OCI-LY1 (cell line): Measurements from ENCODE around the gene KLHL2.
"Not testable (repeated sequence)": the region's sequence is repeated elsewhere in the genome, so short reads cannot be mapped to it uniquely, and the experiment has no call there.

ENCODE experiments used
- EZH2 ChIP-seq: fragments of 200-600 bp; sonication (generic), shearing (Covaris generic); IDR thresholded peaks from 2 replicates; pipeline ENCODE4 v1.8.0; 2017; ENCODE audit warnings: borderline replicate concordance, mixed run types, mild to moderate bottlenecking, antibody characterized with exemption, low read length, moderate library complexity, mixed read lengths
- TF ChIP-seq, protein P1 (sequence below): fragments of 200-600 bp; sonication (generic), shearing (Covaris generic); IDR thresholded peaks from 2 replicates; pipeline ENCODE4 v1.5.1; 2017; ENCODE audit warnings: mild to moderate bottlenecking, antibody characterized with exemption, low read length, moderate library complexity, mixed read lengths

DNA sequence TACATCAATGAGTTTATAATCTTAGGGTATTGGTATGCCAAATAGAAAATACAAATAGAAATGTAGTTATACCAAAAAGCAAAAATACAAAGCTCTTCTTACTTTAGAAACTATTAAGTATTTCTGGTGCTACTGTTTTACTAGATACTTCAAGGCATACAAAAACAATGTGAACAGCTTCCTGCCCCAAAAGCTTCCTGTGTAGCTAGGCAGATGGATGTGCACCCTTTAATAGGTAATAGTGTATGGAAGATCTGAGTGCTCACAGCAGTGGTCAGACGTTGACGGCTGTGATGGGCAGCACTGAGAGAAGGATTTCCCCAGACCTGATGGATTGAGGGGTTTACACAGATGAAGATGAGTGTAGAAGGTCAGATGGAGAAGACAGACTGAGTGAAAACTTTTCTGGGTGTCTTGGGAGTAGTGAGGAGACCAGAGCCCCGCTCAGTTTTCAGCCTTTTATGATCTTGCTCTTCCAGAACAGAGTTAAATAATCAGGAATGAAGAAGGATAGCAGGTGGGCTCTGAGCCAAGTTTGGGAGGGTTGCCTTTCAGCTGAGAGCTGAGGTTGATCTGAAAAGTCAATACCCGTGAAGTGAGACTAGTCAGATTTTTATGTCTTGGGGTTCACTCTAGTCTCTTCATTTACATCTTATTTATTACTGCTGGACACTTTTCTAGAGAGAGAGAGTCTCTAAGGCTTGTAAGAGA, 22.3 kb downstream of the KLHL2 start:
- TF ChIP-seq, protein P1, sequence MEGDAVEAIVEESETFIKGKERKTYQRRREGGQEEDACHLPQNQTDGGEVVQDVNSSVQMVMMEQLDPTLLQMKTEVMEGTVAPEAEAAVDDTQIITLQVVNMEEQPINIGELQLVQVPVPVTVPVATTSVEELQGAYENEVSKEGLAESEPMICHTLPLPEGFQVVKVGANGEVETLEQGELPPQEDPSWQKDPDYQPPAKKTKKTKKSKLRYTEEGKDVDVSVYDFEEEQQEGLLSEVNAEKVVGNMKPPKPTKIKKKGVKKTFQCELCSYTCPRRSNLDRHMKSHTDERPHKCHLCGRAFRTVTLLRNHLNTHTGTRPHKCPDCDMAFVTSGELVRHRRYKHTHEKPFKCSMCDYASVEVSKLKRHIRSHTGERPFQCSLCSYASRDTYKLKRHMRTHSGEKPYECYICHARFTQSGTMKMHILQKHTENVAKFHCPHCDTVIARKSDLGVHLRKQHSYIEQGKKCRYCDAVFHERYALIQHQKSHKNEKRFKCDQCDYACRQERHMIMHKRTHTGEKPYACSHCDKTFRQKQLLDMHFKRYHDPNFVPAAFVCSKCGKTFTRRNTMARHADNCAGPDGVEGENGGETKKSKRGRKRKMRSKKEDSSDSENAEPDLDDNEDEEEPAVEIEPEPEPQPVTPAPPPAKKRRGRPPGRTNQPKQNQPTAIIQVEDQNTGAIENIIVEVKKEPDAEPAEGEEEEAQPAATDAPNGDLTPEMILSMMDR = not testable (repeated sequence)
- not testable (repeated sequence) for TF ChIP-seq EZH2
